OCI-LY7 (cell line): ENCODE measurements around the gene PRPF38B.

ENCODE experiments used
- CTCF ChIP-seq: fragments of 200-600 bp; sonication (generic); conservative IDR thresholded peaks from 2 replicates; pipeline ENCODE4 v1.5.1; 2014; ENCODE audit warnings: mild to moderate bottlenecking, antibody characterized with exemption, low read length, moderate library complexity, mixed read lengths
- EZH2phosphoT487 ChIP-seq: fragments of 200-600 bp; sonication (generic); IDR thresholded peaks from 2 replicates; pipeline ENCODE4 v1.6.1; 2018; ENCODE audit warnings: low read depth, borderline replicate concordance, mild to moderate bottlenecking, mixed run types, antibody characterized with exemption, low read length, moderate library complexity, mixed read lengths

GRCh38 chr1:108742253-108742652, 50.1 kb downstream of the PRPF38B start:
- TF ChIP-seq CTCF (no peak), EZH2phosphoT487 (no peak)
